WTC11 (cell line): ENCODE data around the gene RAPGEF6.
"Not testable (repeated sequence)": the region's sequence is repeated elsewhere in the genome, so short reads cannot be mapped to it uniquely, and the experiment has no call there.

Experiments
- IRF2 ChIP-seq: sonication (generic); formaldehyde crosslinking; IDR thresholded peaks from 2 replicates; pipeline ENCODE4 v1.8.0; 2022; ENCODE audit warnings: low read depth, missing genetic modification reagents, borderline replicate concordance
- JUN ChIP-seq: sonication (generic); formaldehyde crosslinking; IDR thresholded peaks from 2 replicates; pipeline ENCODE4 v1.8.0; 2023; ENCODE audit warnings: mild to moderate bottlenecking, missing genetic modification reagents
- NFATC4 ChIP-seq: fragments of 250-450 bp; sonication (Bioruptor Pico); IDR thresholded peaks from 2 replicates; pipeline ENCODE4 v1.9.0; 2021; ENCODE audit warnings: mild to moderate bottlenecking
- NFE2L1 ChIP-seq: sonication (generic); formaldehyde crosslinking; IDR thresholded peaks from 2 replicates; pipeline ENCODE4 v1.8.1; 2023; ENCODE audit warnings: missing genetic modification reagents
- NR3C1 ChIP-seq: sonication (generic); formaldehyde crosslinking; conservative IDR thresholded peaks from 2 replicates; pipeline ENCODE4 v1.8.1; 2023; ENCODE audit warnings: low read depth, mild to moderate bottlenecking, missing genetic modification reagents
- OVOL2 ChIP-seq: fragments of 250-450 bp; sonication (Bioruptor Pico); IDR thresholded peaks from 2 replicates; pipeline ENCODE4 v1.9.0; 2021; ENCODE audit warnings: mild to moderate bottlenecking, borderline replicate concordance
- PRRX2 ChIP-seq: fragments of 250-450 bp; sonication (Bioruptor Pico); IDR thresholded peaks from 2 replicates; pipeline ENCODE4 v1.8.0; 2021; ENCODE audit warnings: mild to moderate bottlenecking
- SP1 ChIP-seq: sonication (generic); formaldehyde crosslinking; conservative IDR thresholded peaks from 2 replicates; pipeline ENCODE4 v1.8.1; 2022; ENCODE audit warnings: missing genetic modification reagents
- ZNF317 ChIP-seq: sonication (generic); formaldehyde crosslinking; IDR thresholded peaks from 2 replicates; pipeline ENCODE4 v1.8.1; 2023; ENCODE audit warnings: low read depth, mild to moderate bottlenecking, moderate library complexity, missing genetic modification reagents, borderline replicate concordance
- TF ChIP-seq, protein P1 (sequence below): fragments of 200-600 bp; IDR thresholded peaks from 2 replicates; pipeline ENCODE4 v1.8.0; 2022; ENCODE audit warnings: antibody characterized with exemption
- TF ChIP-seq, protein P2 (sequence below): sonication (generic); formaldehyde crosslinking; IDR thresholded peaks from 2 replicates; pipeline ENCODE4 v1.8.0; 2022; ENCODE audit warnings: mild to moderate bottlenecking, missing genetic modification reagents
- TF ChIP-seq, protein P3 (sequence below): sonication (generic); formaldehyde crosslinking; IDR thresholded peaks from 2 replicates; pipeline ENCODE4 v1.8.1; 2023; ENCODE audit warnings: mild to moderate bottlenecking, moderate library complexity, missing genetic modification reagents
- TF ChIP-seq, protein P4 (sequence below): sonication (generic); formaldehyde crosslinking; IDR thresholded peaks from 2 replicates; pipeline ENCODE4 v1.8.1; 2023; ENCODE audit warnings: mild to moderate bottlenecking, missing genetic modification reagents, borderline replicate concordance
- TF ChIP-seq, protein P5 (sequence below): sonication (generic); formaldehyde crosslinking; IDR thresholded peaks from 2 replicates; pipeline ENCODE4 v1.8.0; 2022; ENCODE audit warnings: mild to moderate bottlenecking, missing genetic modification reagents

DNA sequence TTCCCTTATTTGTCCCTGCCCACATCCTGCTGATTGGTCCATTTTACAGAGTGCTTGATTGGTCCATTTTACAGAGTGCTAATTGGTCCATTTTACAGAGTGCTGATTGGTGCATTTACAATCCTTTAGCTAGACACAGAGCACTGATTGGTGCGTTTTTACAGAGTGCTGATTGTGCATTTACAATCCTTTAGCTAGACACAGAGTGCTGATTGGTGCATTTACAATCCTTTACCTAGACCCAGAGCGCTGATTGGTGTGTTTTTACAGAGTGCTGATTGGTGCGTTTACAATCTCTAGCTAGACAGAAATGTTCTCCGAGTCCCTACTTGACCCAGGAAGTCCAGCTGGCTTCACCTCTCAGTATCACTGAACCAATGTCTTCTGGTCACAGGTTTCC lies 147.7 kb downstream of the RAPGEF6 start:
- TF ChIP-seq, protein P1, sequence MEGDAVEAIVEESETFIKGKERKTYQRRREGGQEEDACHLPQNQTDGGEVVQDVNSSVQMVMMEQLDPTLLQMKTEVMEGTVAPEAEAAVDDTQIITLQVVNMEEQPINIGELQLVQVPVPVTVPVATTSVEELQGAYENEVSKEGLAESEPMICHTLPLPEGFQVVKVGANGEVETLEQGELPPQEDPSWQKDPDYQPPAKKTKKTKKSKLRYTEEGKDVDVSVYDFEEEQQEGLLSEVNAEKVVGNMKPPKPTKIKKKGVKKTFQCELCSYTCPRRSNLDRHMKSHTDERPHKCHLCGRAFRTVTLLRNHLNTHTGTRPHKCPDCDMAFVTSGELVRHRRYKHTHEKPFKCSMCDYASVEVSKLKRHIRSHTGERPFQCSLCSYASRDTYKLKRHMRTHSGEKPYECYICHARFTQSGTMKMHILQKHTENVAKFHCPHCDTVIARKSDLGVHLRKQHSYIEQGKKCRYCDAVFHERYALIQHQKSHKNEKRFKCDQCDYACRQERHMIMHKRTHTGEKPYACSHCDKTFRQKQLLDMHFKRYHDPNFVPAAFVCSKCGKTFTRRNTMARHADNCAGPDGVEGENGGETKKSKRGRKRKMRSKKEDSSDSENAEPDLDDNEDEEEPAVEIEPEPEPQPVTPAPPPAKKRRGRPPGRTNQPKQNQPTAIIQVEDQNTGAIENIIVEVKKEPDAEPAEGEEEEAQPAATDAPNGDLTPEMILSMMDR, result not testable (repeated sequence)
- TF ChIP-seq OVOL2; PRRX2 (CRISPR knock-in tag); SP1 (CRISPR knock-in tag); NR3C1 (CRISPR knock-in tag); JUN; IRF2; NFE2L1 (CRISPR knock-in tag); NFATC4 (CRISPR knock-in tag); ZNF317 (CRISPR knock-in tag): not testable (repeated sequence)
- TF ChIP-seq, protein P2, sequence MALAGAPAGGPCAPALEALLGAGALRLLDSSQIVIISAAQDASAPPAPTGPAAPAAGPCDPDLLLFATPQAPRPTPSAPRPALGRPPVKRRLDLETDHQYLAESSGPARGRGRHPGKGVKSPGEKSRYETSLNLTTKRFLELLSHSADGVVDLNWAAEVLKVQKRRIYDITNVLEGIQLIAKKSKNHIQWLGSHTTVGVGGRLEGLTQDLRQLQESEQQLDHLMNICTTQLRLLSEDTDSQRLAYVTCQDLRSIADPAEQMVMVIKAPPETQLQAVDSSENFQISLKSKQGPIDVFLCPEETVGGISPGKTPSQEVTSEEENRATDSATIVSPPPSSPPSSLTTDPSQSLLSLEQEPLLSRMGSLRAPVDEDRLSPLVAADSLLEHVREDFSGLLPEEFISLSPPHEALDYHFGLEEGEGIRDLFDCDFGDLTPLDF (CRISPR knock-in tag), result not testable (repeated sequence)
- TF ChIP-seq, protein P3, sequence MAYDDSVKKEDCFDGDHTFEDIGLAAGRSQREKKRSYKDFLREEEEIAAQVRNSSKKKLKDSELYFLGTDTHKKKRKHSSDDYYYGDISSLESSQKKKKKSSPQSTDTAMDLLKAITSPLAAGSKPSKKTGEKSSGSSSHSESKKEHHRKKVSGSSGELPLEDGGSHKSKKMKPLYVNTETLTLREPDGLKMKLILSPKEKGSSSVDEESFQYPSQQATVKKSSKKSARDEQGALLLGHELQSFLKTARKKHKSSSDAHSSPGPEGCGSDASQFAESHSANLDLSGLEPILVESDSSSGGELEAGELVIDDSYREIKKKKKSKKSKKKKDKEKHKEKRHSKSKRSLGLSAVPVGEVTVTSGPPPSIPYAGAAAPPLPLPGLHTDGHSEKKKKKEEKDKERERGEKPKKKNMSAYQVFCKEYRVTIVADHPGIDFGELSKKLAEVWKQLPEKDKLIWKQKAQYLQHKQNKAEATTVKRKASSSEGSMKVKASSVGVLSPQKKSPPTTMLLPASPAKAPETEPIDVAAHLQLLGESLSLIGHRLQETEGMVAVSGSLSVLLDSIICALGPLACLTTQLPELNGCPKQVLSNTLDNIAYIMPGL (CRISPR knock-in tag), result not testable (repeated sequence)
- TF ChIP-seq, protein P4, sequence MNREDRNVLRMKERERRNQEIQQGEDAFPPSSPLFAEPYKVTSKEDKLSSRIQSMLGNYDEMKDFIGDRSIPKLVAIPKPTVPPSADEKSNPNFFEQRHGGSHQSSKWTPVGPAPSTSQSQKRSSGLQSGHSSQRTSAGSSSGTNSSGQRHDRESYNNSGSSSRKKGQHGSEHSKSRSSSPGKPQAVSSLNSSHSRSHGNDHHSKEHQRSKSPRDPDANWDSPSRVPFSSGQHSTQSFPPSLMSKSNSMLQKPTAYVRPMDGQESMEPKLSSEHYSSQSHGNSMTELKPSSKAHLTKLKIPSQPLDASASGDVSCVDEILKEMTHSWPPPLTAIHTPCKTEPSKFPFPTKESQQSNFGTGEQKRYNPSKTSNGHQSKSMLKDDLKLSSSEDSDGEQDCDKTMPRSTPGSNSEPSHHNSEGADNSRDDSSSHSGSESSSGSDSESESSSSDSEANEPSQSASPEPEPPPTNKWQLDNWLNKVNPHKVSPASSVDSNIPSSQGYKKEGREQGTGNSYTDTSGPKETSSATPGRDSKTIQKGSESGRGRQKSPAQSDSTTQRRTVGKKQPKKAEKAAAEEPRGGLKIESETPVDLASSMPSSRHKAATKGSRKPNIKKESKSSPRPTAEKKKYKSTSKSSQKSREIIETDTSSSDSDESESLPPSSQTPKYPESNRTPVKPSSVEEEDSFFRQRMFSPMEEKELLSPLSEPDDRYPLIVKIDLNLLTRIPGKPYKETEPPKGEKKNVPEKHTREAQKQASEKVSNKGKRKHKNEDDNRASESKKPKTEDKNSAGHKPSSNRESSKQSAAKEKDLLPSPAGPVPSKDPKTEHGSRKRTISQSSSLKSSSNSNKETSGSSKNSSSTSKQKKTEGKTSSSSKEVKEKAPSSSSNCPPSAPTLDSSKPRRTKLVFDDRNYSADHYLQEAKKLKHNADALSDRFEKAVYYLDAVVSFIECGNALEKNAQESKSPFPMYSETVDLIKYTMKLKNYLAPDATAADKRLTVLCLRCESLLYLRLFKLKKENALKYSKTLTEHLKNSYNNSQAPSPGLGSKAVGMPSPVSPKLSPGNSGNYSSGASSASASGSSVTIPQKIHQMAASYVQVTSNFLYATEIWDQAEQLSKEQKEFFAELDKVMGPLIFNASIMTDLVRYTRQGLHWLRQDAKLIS, result not testable (repeated sequence)
- TF ChIP-seq, protein P5, sequence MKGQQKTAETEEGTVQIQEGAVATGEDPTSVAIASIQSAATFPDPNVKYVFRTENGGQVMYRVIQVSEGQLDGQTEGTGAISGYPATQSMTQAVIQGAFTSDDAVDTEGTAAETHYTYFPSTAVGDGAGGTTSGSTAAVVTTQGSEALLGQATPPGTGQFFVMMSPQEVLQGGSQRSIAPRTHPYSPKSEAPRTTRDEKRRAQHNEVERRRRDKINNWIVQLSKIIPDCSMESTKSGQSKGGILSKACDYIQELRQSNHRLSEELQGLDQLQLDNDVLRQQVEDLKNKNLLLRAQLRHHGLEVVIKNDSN, result not testable (repeated sequence)
